Endothelial cell of umbilical vein (primary cell): Measurements from ENCODE around the gene TNFRSF1A. TPM values are rescaled to one million over a fixed set of nuclear protein-coding genes. Genes with fewer than 3 reads are reported as not detected.

Experiments used
- BruUV-seq: library from RNA; stranded (reverse); fragments of 400-500 nt; replicated peaks from 2 replicates; lab custom pipeline; 2021; lab: Mats Ljungman, UMichigan
- CTCF ChIA-PET: fragments of 300-600, 350-600 bp; sonication (Branson Sonifier 250); formaldehyde crosslinking; loops from one replicate; lab custom pipeline; 2021; ENCODE audit warnings: antibody characterized with exemption, inconsistent platforms; lab: Charles Lee
- POLR2A ChIA-PET: fragments of 300-600, 350-600 bp; sonication (Branson Sonifier 250); formaldehyde crosslinking; loops from one replicate; lab custom pipeline; 2021; ENCODE audit warnings: antibody characterized with exemption, inconsistent platforms; lab: Charles Lee
- DNase-seq: peaks from one replicate; pipeline ENCODE4 v3.0.0-alpha.2; 2011; ENCODE audit warnings: low read depth, low spot score
- FAIRE-seq: peaks from 2 replicates; lab custom pipeline; 2011; peaks lifted over from hg19 to GRCh38; lab: Jason Lieb, UNC
- H2AFZ ChIP-seq: 2 replicates; pipeline ENCODE4 v1.6.0; 2012; ENCODE audit warnings: low read depth, low read length, control low read depth, inconsistent platforms
- H3K27ac ChIP-seq: 2 replicates; pipeline ENCODE4 v1.5.1; 2011; ENCODE audit warnings: low read depth, mild to moderate bottlenecking, control low read depth, low read length, moderate library complexity; ENCODE audit not compliant: insufficient read depth
- H3K27me3 ChIP-seq, 2 experiments: 2 replicates each; pipeline versions ENCODE4 v1.6.0 to v1.6.1; 2011; ENCODE audit warnings: low read length in 2 of 2, mixed read lengths in 1 of 2; ENCODE audit not compliant: control insufficient read depth in 2 of 2, insufficient read depth in 2 of 2
- H3K36me3 ChIP-seq, 2 experiments: 2 replicates in 1 of 2; 3 replicates in 1 of 2; pipeline ENCODE4 v1.5.1; 2011; ENCODE audit warnings: low read length in 2 of 2, mild to moderate bottlenecking in 1 of 2, moderate library complexity in 1 of 2; ENCODE audit not compliant: control insufficient read depth in 2 of 2, insufficient read depth in 2 of 2; ENCODE audit errors: extremely low read depth in 1 of 2
- H3K4me1 ChIP-seq: 3 replicates; pipeline ENCODE4 v1.5.1; 2011; ENCODE audit warnings: mild to moderate bottlenecking, low read length; ENCODE audit not compliant: control insufficient read depth, insufficient read depth; ENCODE audit errors: extremely low read depth
- H3K4me2 ChIP-seq: 2 replicates; pipeline ENCODE4 v1.6.1; 2011; ENCODE audit warnings: low read length, control low read depth, mixed read lengths; ENCODE audit not compliant: insufficient read depth
- H3K4me3 ChIP-seq, 3 experiments: fragments of 200-600 bp in 1 of 3; sonication (generic), shearing (Covaris generic) in 1 of 3; replicated peaks in 1 of 3; 2 replicates each; pipeline ENCODE4 v1.5.1; 2011 to 2016; ENCODE audit warnings: control low read depth in 3 of 3, low read length in 3 of 3, mild to moderate bottlenecking in 2 of 3, inconsistent platforms in 1 of 3, low read depth in 1 of 3, moderate library complexity in 1 of 3; ENCODE audit not compliant: insufficient read depth in 1 of 3
- H3K79me2 ChIP-seq: 2 replicates; pipeline ENCODE4 v1.6.0; 2012; ENCODE audit warnings: low read length, inconsistent platforms; ENCODE audit not compliant: control insufficient read depth, insufficient read depth
- H3K9ac ChIP-seq: replicated peaks from 2 replicates; pipeline ENCODE3; 2011; ENCODE audit warnings: low read length, control low read depth; ENCODE audit not compliant: insufficient read depth; ENCODE audit errors: extremely low read depth
- H3K9me1 ChIP-seq: replicated peaks from 3 replicates; pipeline ENCODE4 v1.6.0; 2011; ENCODE audit warnings: mild to moderate bottlenecking, low read length; ENCODE audit not compliant: control insufficient read depth, insufficient read depth; ENCODE audit errors: extremely low read depth
- H3K9me3 ChIP-seq: replicated peaks from 2 replicates; pipeline ENCODE4 v1.5.1; 2012; ENCODE audit warnings: low read length, inconsistent platforms; ENCODE audit not compliant: control insufficient read depth, insufficient read depth
- H4K20me1 ChIP-seq: replicated peaks from 2 replicates; pipeline ENCODE3; 2011; ENCODE audit warnings: mild to moderate bottlenecking, low read length; ENCODE audit not compliant: control insufficient read depth, insufficient read depth; ENCODE audit errors: extremely low read depth
- CTCF ChIP-seq, 2 donors: IDR thresholded peaks; 1 replicate in 1 of 2; 2 replicates in 1 of 2; pipeline ENCODE4 v1.5.1; 2011; ENCODE audit warnings: low read length in 2 of 2, mild to moderate bottlenecking in 2 of 2, moderate library complexity in 2 of 2, control low read depth in 1 of 2, inconsistent platforms in 1 of 2, low read depth in 1 of 2; ENCODE audit not compliant: insufficient read depth in 1 of 2; ENCODE audit errors: extremely low read depth in 1 of 2
- EZH2 ChIP-seq: IDR thresholded peaks from 2 replicates; pipeline ENCODE4 v1.6.1; 2012; ENCODE audit warnings: borderline replicate concordance, low read depth, mild to moderate bottlenecking, moderate library complexity, low read length, inconsistent platforms; ENCODE audit not compliant: severe bottlenecking
- FOS ChIP-seq: IDR thresholded peaks from 2 replicates; pipeline ENCODE4 v1.6.1; 2011; ENCODE audit warnings: mild to moderate bottlenecking, low read length, moderate library complexity, borderline replicate concordance; ENCODE audit not compliant: insufficient read depth
- GATA2 ChIP-seq: IDR thresholded peaks from 2 replicates; pipeline ENCODE4 v1.7.0; 2011; ENCODE audit warnings: low read depth, mild to moderate bottlenecking, moderate library complexity, mixed read lengths, low read length; ENCODE audit not compliant: insufficient read length, insufficient read depth
- JUN ChIP-seq: IDR thresholded peaks from 2 replicates; pipeline ENCODE4 v1.6.1; 2011; ENCODE audit warnings: borderline replicate concordance, low read depth; ENCODE audit not compliant: insufficient read length, insufficient read depth
- MYC ChIP-seq: IDR thresholded peaks from one replicate; pipeline ENCODE4 v1.6.1; 2011; ENCODE audit warnings: mild to moderate bottlenecking, low read depth, low read length
- POLR2A ChIP-seq: IDR thresholded peaks from 2 replicates; pipeline ENCODE4 v1.6.1; 2012; ENCODE audit warnings: low read depth, mild to moderate bottlenecking, control low read depth, low read length
- POLR2AphosphoS5 ChIP-seq: IDR thresholded peaks from 2 replicates; pipeline ENCODE4 v1.6.1; 2012; ENCODE audit warnings: low read depth, mild to moderate bottlenecking, control low read depth, low read length, moderate library complexity; ENCODE audit not compliant: insufficient read depth
- dilution Hi-C: fragments of 300-500 bp; cut with MboI; formaldehyde crosslinking; loops from one replicate; pipeline ENCODE4 v1.15.0; 2019; ENCODE audit warnings: low sequenced_read_pairs; ENCODE audit not compliant: extremely low pct_ligation_motif_present
- intact Hi-C: fragments of 100-400 bp; cut with micrococcal nuclease; formaldehyde crosslinking; loops from one replicate; pipeline ENCODE4 v1.10.0; 2022
- polyA plus RNA-seq, 4 experiments: library from polyadenylated mRNA; depleted of rRNA in 3 of 4; stranded (reverse) in 3 of 4; unstranded in 1 of 4; fragments of >200 nt; gene quantifications; 2 replicates each; pipeline versions ENCODE4 v1.2.1 to v1.2.3, GENCODE V29; 2011 to 2012; ENCODE audit warnings: missing spikeins in 1 of 4
- total RNA-seq: library from RNA; stranded (reverse); gene quantifications from 2 replicates; pipeline ENCODE4 v1.2.3, GENCODE V29; 2021
- TF ChIP-seq, protein P1 (sequence below): IDR thresholded peaks from 2 replicates; pipeline ENCODE4 v1.6.1; 2011; ENCODE audit not compliant: insufficient read depth, insufficient read length

Gene TNFRSF1A
- total and polyA plus RNA-seq, 2 donors (not counting 3 experiments of a cell fraction or from before 2014, with no cell fraction given): 86.5 to 98.2 TPM

DNA sequence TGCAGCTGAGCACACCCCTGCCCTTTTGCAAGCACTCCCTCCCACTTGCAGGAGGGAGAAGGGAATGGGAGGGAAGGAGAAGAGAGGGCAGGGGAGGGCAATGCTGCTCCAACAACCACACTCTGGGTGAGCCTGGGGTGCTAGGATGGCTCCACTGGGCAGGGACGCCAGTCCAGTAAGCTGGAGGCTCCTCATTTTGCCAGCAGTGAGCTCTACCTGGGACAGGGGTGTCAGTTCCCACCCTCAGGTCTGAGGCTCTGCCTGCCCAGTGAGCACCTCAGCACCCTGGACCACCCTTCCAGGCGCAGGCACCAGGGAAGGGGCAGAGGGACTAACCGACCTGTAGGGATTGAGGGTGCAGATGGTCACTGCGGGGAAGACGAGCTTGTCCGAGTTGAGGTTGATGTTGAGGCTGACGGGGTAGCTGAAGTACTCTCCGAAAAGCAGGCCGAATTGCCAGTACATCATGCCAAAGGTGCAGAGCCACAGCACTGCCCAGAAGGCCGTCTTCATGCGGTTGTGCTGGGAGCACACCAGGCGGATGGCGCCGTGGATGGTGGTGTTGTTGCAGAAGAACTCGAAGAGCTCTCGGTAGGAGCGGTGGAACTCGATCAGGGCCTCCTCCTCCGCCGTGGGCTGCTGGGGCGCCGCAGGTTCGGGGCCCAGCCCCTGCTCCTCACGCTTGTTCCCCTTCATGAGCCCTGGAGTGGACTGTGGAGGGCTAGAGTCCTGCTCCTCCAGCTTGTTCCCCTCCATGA, 32.3 kb upstream of the TNFRSF1A start:
- no peaks in the 10 kb centered on the region for H4K20me1 ChIP-seq
- no TSS peak for BruUV-seq
- no peak overlapping the region for H3K27ac ChIP-seq
- intact Hi-C loops: no loop called here
- dilution Hi-C loops: no loop called here
- no peak overlapping the region for H3K9ac ChIP-seq
- no peaks in the 10 kb centered on the region for H3K27me3 ChIP-seq
- TF ChIP-seq POLR2A (no peak), POLR2AphosphoS5 (no peak), MYC (no peak)
- DNase-seq (no peak), FAIRE-seq (no peak)
- H3K9me3 ChIP-seq: no peaks in the 10 kb centered on the region
- no peak overlapping the region for H3K4me3 ChIP-seq
- H3K4me2 ChIP-seq: no peak overlapping the region
- CTCF ChIA-PET: interaction anchor here (0.8 to 5.9 kb wide), 9 partner anchors 10 to 163 kb away, joined by 3 to 30 read pairs (median 4); partner anchors contain the start of genes LTBR and TNFRSF1A
- H3K36me3 ChIP-seq: no peaks in the 10 kb centered on the region
- POLR2A ChIA-PET: interaction anchor here (0.9 to 1.3 kb wide), 2 partner anchors 29 to 37 kb away, joined by 3 read pairs; no protein-coding TSS in a partner anchor
- no peaks in the 10 kb centered on the region for H3K9me1 ChIP-seq
- no peak overlapping the region for H2AFZ ChIP-seq
- H3K4me1 ChIP-seq: peaks cover 29% of the 10 kb centered on the region
- H3K79me2 ChIP-seq: no peaks in the 10 kb centered on the region

GRCh38 chr12:6373022-6373787, 31.3 kb upstream of the TNFRSF1A start:
- ChIA-PET POLR2A (no interaction called here), CTCF (interaction anchor here (1.0 to 5.9 kb wide), 5 partner anchors 11 to 92 kb away, joined by 3 to 30 read pairs (median 4); partner anchors contain the start of gene LTBR)
- peak overlapping the region; percentile 4 for H3K4me2 ChIP-seq
- no peaks in the 10 kb centered on the region for H4K20me1 ChIP-seq
- DNase-seq (no peak), FAIRE-seq (no peak)
- BruUV-seq: no TSS peak
- no peak overlapping the region for H3K27ac ChIP-seq
- no peaks in the 10 kb centered on the region for H3K9me3 ChIP-seq
- H3K9ac ChIP-seq: no peak overlapping the region
- peak overlapping the region; percentile 74 for H2AFZ ChIP-seq
- dilution Hi-C loops: no loop called here
- H3K27me3 ChIP-seq: no peaks in the 10 kb centered on the region
- H3K4me1 ChIP-seq: peaks cover 31% of the 10 kb centered on the region
- no peaks in the 10 kb centered on the region for H3K79me2 ChIP-seq
- intact Hi-C loops: no loop called here
- no peak for TF ChIP-seq MYC
- TF ChIP-seq EZH2: no peak
- no peak for TF ChIP-seq POLR2AphosphoS5
- no peak for TF ChIP-seq FOS
- TF ChIP-seq GATA2: no peak
- TF ChIP-seq JUN: no peak
- no peak for TF ChIP-seq CTCF (IDR thresholded peaks at IDR 0.05; ENCODE audit: extremely low read depth in 1 of 2, insufficient read depth in 1 of 2, low read depth in 1 of 2, low read length in 2 of 2)
- TF ChIP-seq, protein P1, sequence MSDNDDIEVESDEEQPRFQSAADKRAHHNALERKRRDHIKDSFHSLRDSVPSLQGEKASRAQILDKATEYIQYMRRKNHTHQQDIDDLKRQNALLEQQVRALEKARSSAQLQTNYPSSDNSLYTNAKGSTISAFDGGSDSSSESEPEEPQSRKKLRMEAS: no peak
- H3K4me3 ChIP-seq: no peak overlapping the region
- H3K9me1 ChIP-seq: no peaks in the 10 kb centered on the region
- no peaks in the 10 kb centered on the region for H3K36me3 ChIP-seq
